HepG2 (cell line): ENCODE results near the gene EPHA10. TPM values are rescaled to one million over a fixed set of nuclear protein-coding genes. Genes with fewer than 3 reads are reported as not detected.

Source experiments
- CENPT ChIP-seq: sonication (generic); formaldehyde crosslinking; IDR thresholded peaks from 2 replicates; pipeline ENCODE4 v1.8.0; 2022; ENCODE audit warnings: low read depth, mild to moderate bottlenecking, moderate library complexity, missing genetic modification reagents
- ERF ChIP-seq: IDR thresholded peaks from 2 replicates; pipeline ENCODE4 v1.6.1; 2018; ENCODE audit warnings: missing biosample characterization, missing genetic modification reagents
- GLI4 ChIP-seq: sonication (generic); formaldehyde crosslinking; IDR thresholded peaks from 2 replicates; pipeline ENCODE4 v1.5.1; 2020; ENCODE audit warnings: missing genetic modification reagents, mild to moderate bottlenecking, moderate library complexity, borderline replicate concordance
- NFRKB ChIP-seq: fragments of 450-650 bp; IDR thresholded peaks from 2 replicates; pipeline ENCODE4 v1.6.1; 2017
- RFX1 ChIP-seq: fragments of 450-650 bp; IDR thresholded peaks from 2 replicates; pipeline ENCODE4 v1.6.1; 2017
- SOX5 ChIP-seq: IDR thresholded peaks from 2 replicates; pipeline ENCODE4 v1.6.1; 2016; ENCODE audit warnings: borderline replicate concordance
- TBP ChIP-seq: sonication (generic); formaldehyde crosslinking; IDR thresholded peaks from 2 replicates; pipeline ENCODE4 v1.5.0; 2020; ENCODE audit warnings: missing genetic modification reagents
- THYN1 ChIP-seq: sonication (generic); formaldehyde crosslinking; IDR thresholded peaks from 2 replicates; pipeline ENCODE4 v1.8.1; 2023; ENCODE audit warnings: low read depth, mild to moderate bottlenecking, moderate library complexity, missing genetic modification reagents, borderline replicate concordance
- ZNF160 ChIP-seq: sonication (generic); formaldehyde crosslinking; IDR thresholded peaks from 2 replicates; pipeline ENCODE4 v1.8.0; 2022; ENCODE audit warnings: mild to moderate bottlenecking, inconsistent platforms, missing genetic modification reagents
- ZNF251 ChIP-seq: sonication (generic); formaldehyde crosslinking; IDR thresholded peaks from 2 replicates; pipeline ENCODE4 v1.9.0; 2021; ENCODE audit warnings: mild to moderate bottlenecking, missing genetic modification reagents
- ZNF3 ChIP-seq: IDR thresholded peaks from 2 replicates; pipeline ENCODE4 v1.7.0; 2017; ENCODE audit warnings: inconsistent platforms
- ZNF333 ChIP-seq: sonication (generic); formaldehyde crosslinking; IDR thresholded peaks from 2 replicates; pipeline ENCODE4 v1.4.0; 2020; ENCODE audit warnings: mild to moderate bottlenecking, missing genetic modification reagents, borderline replicate concordance
- ZNF776 ChIP-seq: sonication (generic); formaldehyde crosslinking; IDR thresholded peaks from 2 replicates; pipeline ENCODE4 v1.4.0; 2020; ENCODE audit warnings: mild to moderate bottlenecking, missing genetic modification reagents
- polyA plus RNA-seq, 8 experiments: library from polyadenylated mRNA; depleted of rRNA in 3 of 8; stranded (reverse) in 7 of 8; unstranded in 1 of 8; fragments of >200 nt; fragmentation: Illumina TruSeq in 4 of 8; extraction: Trizol in 4 of 8; gene quantifications; 2 replicates each; pipeline versions ENCODE4 v1.2.1 to v1.2.3, GENCODE V29; 2011 to 2016; ENCODE audit warnings: low read depth in 4 of 8, missing spikeins in 1 of 8, mixed read lengths in 1 of 8; ENCODE audit not compliant: insufficient read depth in 1 of 8
- total RNA-seq, 5 experiments: library from RNA; depleted of rRNA; stranded (reverse); fragments of >200 nt; fragmentation: Illumina TruSeq; extraction: Trizol; gene quantifications; 2 replicates each; pipeline ENCODE4 v1.2.3, GENCODE V29; 2016; ENCODE audit warnings: low read depth in 1 of 5
- TF ChIP-seq, protein P1 (sequence below): sonication (generic); formaldehyde crosslinking; IDR thresholded peaks from 2 replicates; pipeline ENCODE4 v1.9.0; 2021; ENCODE audit warnings: missing genetic modification reagents, mild to moderate bottlenecking, borderline replicate concordance
- TF ChIP-seq, protein P2 (sequence below): sonication (generic); formaldehyde crosslinking; IDR thresholded peaks from 2 replicates; pipeline ENCODE4 v1.4.0; 2020; ENCODE audit warnings: low read depth, mild to moderate bottlenecking, missing genetic modification reagents
- TF ChIP-seq, protein P3 (sequence below): sonication (generic); formaldehyde crosslinking; IDR thresholded peaks from 2 replicates; pipeline ENCODE4 v1.4.0; 2020; ENCODE audit warnings: mild to moderate bottlenecking, missing genetic modification reagents, borderline replicate concordance
- TF ChIP-seq, protein P4 (sequence below): sonication (generic); formaldehyde crosslinking; IDR thresholded peaks from 2 replicates; pipeline ENCODE4 v1.5.1; 2020; ENCODE audit warnings: mild to moderate bottlenecking, missing genetic modification reagents, moderate library complexity
- TF ChIP-seq, protein P5 (sequence below): sonication (generic); formaldehyde crosslinking; IDR thresholded peaks from 2 replicates; pipeline ENCODE4 v1.5.1; 2020; ENCODE audit warnings: mild to moderate bottlenecking, missing genetic modification reagents, moderate library complexity

Gene EPHA10
- total and polyA plus RNA-seq, 2 of the 13 experiments (the other 11 are each of a cell fraction or from before 2014, with no cell fraction given), result 0.11 to 0.58 TPM

DNA sequence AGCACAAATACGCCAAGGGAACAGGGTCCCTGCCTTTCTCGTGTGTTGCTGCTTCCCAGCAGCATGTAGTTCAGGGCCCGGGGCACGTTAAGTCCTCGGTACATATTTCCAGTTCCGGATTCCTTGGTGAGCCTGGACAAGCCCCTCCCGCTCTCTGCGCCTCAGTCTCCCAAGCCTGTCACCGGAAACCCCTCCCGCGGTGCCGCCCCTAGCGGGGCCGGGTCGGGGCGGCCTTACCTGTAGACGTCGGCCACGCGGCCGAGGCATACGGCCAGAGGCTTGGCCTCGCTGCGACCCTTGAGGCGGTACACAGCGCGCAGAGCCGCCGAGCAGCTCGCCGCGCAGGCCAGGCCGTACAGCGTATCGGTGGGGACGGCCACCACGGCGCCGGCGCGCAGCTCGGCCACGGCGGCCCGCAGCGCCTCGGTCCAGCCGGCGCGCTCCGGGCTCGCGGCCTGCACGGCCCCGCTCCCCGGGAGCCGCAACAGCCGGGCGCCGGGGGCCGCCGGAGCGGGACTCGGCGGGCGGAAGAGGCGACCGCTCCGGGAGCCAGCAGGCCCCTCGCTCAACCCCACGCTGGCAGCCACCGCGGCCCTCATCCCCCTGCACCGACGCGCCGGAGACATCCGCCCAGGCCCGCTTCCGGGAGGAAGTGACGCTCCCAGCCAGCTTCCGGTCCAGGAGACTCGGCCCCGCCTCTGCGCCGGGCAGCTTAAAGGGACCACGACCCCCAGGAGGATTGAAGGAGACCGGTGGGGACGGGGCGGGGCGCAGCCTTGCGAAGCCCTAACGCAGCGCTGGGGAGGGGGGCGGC lies 42.8 kb upstream of the EPHA10 start, which contains the start of the genes C1orf122 and YRDC (continued):
- TF ChIP-seq, protein P1, sequence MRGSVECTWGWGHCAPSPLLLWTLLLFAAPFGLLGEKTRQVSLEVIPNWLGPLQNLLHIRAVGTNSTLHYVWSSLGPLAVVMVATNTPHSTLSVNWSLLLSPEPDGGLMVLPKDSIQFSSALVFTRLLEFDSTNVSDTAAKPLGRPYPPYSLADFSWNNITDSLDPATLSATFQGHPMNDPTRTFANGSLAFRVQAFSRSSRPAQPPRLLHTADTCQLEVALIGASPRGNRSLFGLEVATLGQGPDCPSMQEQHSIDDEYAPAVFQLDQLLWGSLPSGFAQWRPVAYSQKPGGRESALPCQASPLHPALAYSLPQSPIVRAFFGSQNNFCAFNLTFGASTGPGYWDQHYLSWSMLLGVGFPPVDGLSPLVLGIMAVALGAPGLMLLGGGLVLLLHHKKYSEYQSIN, result no peak
- no peak for TF ChIP-seq SOX5 (CRISPR knock-in tag)
- no peak for TF ChIP-seq THYN1
- TF ChIP-seq GLI4, result no peak
- TF ChIP-seq, protein P2, sequence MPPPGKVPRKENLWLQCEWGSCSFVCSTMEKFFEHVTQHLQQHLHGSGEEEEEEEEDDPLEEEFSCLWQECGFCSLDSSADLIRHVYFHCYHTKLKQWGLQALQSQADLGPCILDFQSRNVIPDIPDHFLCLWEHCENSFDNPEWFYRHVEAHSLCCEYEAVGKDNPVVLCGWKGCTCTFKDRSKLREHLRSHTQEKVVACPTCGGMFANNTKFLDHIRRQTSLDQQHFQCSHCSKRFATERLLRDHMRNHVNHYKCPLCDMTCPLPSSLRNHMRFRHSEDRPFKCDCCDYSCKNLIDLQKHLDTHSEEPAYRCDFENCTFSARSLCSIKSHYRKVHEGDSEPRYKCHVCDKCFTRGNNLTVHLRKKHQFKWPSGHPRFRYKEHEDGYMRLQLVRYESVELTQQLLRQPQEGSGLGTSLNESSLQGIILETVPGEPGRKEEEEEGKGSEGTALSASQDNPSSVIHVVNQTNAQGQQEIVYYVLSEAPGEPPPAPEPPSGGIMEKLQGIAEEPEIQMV (CRISPR knock-in tag), result no peak; the same call in 1 of the 2 replicates
- no peak; the same call in 1 of the 2 replicates for TF ChIP-seq ZNF160 (CRISPR knock-in tag)
- TF ChIP-seq NFRKB, result no peak
- no peak for TF ChIP-seq ZNF3 (CRISPR knock-in tag)
- no peak for TF ChIP-seq RFX1
- no peak for TF ChIP-seq TBP (CRISPR knock-in tag)
- TF ChIP-seq, protein P3, sequence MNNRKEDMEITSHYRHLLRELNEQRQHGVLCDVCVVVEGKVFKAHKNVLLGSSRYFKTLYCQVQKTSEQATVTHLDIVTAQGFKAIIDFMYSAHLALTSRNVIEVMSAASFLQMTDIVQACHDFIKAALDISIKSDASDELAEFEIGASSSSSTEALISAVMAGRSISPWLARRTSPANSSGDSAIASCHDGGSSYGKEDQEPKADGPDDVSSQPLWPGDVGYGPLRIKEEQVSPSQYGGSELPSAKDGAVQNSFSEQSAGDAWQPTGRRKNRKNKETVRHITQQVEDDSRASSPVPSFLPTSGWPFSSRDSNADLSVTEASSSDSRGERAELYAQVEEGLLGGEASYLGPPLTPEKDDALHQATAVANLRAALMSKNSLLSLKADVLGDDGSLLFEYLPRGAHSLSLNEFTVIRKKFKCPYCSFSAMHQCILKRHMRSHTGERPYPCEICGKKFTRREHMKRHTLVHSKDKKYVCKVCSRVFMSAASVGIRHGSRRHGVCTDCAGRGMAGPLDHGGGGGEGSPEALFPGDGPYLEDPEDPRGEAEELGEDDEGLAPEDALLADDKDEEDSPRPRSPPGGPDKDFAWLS (CRISPR knock-in tag), result no peak
- TF ChIP-seq, protein P4, sequence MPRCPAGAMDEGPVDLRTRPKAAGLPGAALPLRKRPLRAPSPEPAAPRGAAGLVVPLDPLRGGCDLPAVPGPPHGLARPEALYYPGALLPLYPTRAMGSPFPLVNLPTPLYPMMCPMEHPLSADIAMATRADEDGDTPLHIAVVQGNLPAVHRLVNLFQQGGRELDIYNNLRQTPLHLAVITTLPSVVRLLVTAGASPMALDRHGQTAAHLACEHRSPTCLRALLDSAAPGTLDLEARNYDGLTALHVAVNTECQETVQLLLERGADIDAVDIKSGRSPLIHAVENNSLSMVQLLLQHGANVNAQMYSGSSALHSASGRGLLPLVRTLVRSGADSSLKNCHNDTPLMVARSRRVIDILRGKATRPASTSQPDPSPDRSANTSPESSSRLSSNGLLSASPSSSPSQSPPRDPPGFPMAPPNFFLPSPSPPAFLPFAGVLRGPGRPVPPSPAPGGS (CRISPR knock-in tag), result peak; percentile 31; the same call in 1 of the 2 replicates
- TF ChIP-seq ZNF776 (CRISPR knock-in tag), result no peak
- peak; percentile 64; the same call in 1 of the 2 replicates for TF ChIP-seq ERF (CRISPR knock-in tag)
- TF ChIP-seq, protein P5, sequence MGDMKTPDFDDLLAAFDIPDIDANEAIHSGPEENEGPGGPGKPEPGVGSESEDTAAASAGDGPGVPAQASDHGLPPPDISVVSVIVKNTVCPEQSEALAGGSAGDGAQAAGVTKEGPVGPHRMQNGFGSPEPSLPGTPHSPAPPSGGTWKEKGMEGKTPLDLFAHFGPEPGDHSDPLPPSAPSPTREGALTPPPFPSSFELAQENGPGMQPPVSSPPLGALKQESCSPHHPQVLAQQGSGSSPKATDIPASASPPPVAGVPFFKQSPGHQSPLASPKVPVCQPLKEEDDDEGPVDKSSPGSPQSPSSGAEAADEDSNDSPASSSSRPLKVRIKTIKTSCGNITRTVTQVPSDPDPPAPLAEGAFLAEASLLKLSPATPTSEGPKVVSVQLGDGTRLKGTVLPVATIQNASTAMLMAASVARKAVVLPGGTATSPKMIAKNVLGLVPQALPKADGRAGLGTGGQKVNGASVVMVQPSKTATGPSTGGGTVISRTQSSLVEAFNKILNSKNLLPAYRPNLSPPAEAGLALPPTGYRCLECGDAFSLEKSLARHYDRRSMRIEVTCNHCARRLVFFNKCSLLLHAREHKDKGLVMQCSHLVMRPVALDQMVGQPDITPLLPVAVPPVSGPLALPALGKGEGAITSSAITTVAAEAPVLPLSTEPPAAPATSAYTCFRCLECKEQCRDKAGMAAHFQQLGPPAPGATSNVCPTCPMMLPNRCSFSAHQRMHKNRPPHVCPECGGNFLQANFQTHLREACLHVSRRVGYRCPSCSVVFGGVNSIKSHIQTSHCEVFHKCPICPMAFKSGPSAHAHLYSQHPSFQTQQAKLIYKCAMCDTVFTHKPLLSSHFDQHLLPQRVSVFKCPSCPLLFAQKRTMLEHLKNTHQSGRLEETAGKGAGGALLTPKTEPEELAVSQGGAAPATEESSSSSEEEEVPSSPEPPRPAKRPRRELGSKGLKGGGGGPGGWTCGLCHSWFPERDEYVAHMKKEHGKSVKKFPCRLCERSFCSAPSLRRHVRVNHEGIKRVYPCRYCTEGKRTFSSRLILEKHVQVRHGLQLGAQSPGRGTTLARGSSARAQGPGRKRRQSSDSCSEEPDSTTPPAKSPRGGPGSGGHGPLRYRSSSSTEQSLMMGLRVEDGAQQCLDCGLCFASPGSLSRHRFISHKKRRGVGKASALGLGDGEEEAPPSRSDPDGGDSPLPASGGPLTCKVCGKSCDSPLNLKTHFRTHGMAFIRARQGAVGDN, result peak; percentile 78
- TF ChIP-seq ZNF333 (CRISPR knock-in tag), result no peak
- no peak for TF ChIP-seq CENPT
- TF ChIP-seq ZNF251 (CRISPR knock-in tag), result no peak
